ENCODE measurements around the gene LINGO4.

DNA sequence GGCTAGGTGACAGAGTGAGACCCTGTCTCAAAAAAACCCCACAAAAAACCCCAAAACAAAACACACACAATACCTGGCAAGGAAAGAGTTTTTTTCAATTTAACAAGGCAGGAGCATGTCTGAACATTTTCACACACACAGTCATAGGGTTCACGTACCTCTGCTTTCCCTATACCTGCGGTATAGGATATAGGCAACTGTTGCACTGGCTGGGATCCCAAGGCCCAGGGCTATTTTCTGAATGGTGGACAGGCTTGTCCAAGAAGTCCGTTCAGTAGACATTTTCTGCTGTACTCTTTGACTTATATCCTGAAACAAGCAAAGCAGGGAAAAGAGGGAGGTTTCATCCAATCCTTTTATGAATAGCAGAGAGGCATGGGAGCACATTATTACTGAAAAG is 22.5 kb downstream of the LINGO4 start:
- TF ChIP-seq, protein P1, sequence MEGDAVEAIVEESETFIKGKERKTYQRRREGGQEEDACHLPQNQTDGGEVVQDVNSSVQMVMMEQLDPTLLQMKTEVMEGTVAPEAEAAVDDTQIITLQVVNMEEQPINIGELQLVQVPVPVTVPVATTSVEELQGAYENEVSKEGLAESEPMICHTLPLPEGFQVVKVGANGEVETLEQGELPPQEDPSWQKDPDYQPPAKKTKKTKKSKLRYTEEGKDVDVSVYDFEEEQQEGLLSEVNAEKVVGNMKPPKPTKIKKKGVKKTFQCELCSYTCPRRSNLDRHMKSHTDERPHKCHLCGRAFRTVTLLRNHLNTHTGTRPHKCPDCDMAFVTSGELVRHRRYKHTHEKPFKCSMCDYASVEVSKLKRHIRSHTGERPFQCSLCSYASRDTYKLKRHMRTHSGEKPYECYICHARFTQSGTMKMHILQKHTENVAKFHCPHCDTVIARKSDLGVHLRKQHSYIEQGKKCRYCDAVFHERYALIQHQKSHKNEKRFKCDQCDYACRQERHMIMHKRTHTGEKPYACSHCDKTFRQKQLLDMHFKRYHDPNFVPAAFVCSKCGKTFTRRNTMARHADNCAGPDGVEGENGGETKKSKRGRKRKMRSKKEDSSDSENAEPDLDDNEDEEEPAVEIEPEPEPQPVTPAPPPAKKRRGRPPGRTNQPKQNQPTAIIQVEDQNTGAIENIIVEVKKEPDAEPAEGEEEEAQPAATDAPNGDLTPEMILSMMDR (conservative IDR thresholded peaks at IDR 0.05; ENCODE audit: low read length), result no peak
- TF ChIP-seq EZH2phosphoT487 (IDR thresholded peaks at IDR 0.05; ENCODE audit: borderline replicate concordance), result no peak

All from Loucy (cell line).